Liver (tissue), 3 donors: ENCODE data around the gene LRRFIP1.

Experiments used
- SP1 ChIP-seq: IDR thresholded peaks from 2 replicates; pipeline ENCODE4 v1.6.1; 2018; ENCODE audit warnings: antibody characterized with exemption, mild to moderate bottlenecking
- TAF1 ChIP-seq: conservative IDR thresholded peaks from 2 replicates; pipeline ENCODE4 v1.6.1; 2016; ENCODE audit warnings: antibody characterized with exemption, mild to moderate bottlenecking
- TF ChIP-seq, protein P1 (sequence below): fragments of 150-350 bp; IDR thresholded peaks from 2 replicates; pipeline ENCODE4 v1.5.1; 2017; ENCODE audit warnings: improper control_type of control experiment, low read depth, low read length; ENCODE audit not compliant: missing input control
- donor health status: healthy.
- donor health status: healthy.

DNA sequence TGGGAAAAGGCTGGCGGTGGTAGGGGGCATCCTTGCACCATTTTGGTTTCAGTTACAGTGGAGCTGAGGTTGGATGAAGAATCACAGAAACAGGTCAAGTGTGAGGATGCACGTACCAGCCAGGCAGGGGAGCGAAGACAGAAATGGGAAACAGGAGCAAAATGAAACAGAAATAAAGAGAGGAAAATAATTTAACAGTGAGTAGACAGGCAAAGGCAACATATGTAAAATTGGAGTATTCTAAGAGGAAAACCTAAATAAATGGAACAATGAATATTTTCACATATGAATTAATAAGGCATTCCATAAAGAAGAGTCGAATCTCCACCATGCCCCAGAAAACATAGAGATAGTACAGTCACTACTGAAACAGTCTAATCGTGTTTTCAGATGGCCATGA, 29.7 kb downstream of the LRRFIP1 start:
- TF ChIP-seq, protein P1, sequence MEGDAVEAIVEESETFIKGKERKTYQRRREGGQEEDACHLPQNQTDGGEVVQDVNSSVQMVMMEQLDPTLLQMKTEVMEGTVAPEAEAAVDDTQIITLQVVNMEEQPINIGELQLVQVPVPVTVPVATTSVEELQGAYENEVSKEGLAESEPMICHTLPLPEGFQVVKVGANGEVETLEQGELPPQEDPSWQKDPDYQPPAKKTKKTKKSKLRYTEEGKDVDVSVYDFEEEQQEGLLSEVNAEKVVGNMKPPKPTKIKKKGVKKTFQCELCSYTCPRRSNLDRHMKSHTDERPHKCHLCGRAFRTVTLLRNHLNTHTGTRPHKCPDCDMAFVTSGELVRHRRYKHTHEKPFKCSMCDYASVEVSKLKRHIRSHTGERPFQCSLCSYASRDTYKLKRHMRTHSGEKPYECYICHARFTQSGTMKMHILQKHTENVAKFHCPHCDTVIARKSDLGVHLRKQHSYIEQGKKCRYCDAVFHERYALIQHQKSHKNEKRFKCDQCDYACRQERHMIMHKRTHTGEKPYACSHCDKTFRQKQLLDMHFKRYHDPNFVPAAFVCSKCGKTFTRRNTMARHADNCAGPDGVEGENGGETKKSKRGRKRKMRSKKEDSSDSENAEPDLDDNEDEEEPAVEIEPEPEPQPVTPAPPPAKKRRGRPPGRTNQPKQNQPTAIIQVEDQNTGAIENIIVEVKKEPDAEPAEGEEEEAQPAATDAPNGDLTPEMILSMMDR: no peak
- no peak for TF ChIP-seq SP1
- no peak for TF ChIP-seq TAF1
